Bronchial epithelial cell (primary cell): ENCODE data around the gene FER. TPM values are rescaled to one million over a fixed set of nuclear protein-coding genes. Genes with fewer than 3 reads are reported as not detected.

ENCODE experiments used
- DNase-seq: peaks from one replicate; pipeline ENCODE4 v3.0.0-alpha.2; 2010; ENCODE audit warnings: low read depth
- FAIRE-seq: peaks from 2 replicates; lab custom pipeline; 2011; peaks lifted over from hg19 to GRCh38; lab: Jason Lieb, UNC
- H3K27me3 ChIP-seq: 2 replicates; pipeline ENCODE4 v1.5.1; 2011; ENCODE audit warnings: low read length; ENCODE audit not compliant: control insufficient read depth, insufficient read depth
- H3K36me3 ChIP-seq: 2 replicates; pipeline ENCODE4 v1.5.1; 2011; ENCODE audit warnings: low read length; ENCODE audit not compliant: control insufficient read depth, insufficient read depth
- H3K4me3 ChIP-seq: 2 replicates; pipeline ENCODE4 v1.5.1; 2011; ENCODE audit warnings: mild to moderate bottlenecking, low read depth, low read length, control low read depth
- CTCF ChIP-seq: IDR thresholded peaks from 2 replicates; pipeline ENCODE4 v1.5.1; 2011; ENCODE audit warnings: mild to moderate bottlenecking, moderate library complexity, low read length, control low read depth, inconsistent platforms; ENCODE audit not compliant: insufficient read depth, severe bottlenecking
- total RNA-seq: library from RNA; depleted of rRNA; stranded (reverse); fragments of >200 nt; gene quantifications from 2 replicates; pipeline ENCODE4 v1.2.1, GENCODE V29; 2014

Gene FER
- total RNA-seq, 1 donor from 2014 or later = 23.7 TPM

- H3K36me3 ChIP-seq = peaks cover 2% of the 10 kb centered on the region
- DNase-seq (no peak), FAIRE-seq (no peak)
- no peak overlapping the region for H3K4me3 ChIP-seq
- H3K27me3 ChIP-seq = no peaks in the 10 kb centered on the region
- TF ChIP-seq CTCF = no peak
These were observed 49.7 kb downstream of the FER start for GRCh38 chr5:108797396-108797795.

GRCh38 chr5:108797986-108798385, 50.3 kb downstream of the FER start:
- H3K4me3 ChIP-seq = no peak overlapping the region
- peaks cover 2% of the 10 kb centered on the region for H3K36me3 ChIP-seq
- TF ChIP-seq CTCF = no peak
- no peaks in the 10 kb centered on the region for H3K27me3 ChIP-seq
- no peak for FAIRE-seq
- no peak for DNase-seq

- H3K36me3 ChIP-seq = peaks cover 2% of the 10 kb centered on the region
- TF ChIP-seq CTCF = no peak
- DNase-seq (peak; percentile 48), FAIRE-seq (no peak)
- no peak overlapping the region for H3K4me3 ChIP-seq
- no peaks in the 10 kb centered on the region for H3K27me3 ChIP-seq
These were observed 51.0 kb downstream of the FER start for GRCh38 chr5:108798513-108799265.

- Histone ChIP-seq H3K27me3 (no peaks in the 10 kb centered on the region), H3K36me3 (peaks cover 2% of the 10 kb centered on the region), H3K4me3 (no peak overlapping the region)
- FAIRE-seq (no peak), DNase-seq (no peak)
- no peak for TF ChIP-seq CTCF
These were observed 53.6 kb downstream of the FER start for GRCh38 chr5:108801301-108801700.

- DNase-seq (peak; percentile 94), FAIRE-seq (no peak)
- H3K4me3 ChIP-seq = no peak overlapping the region
- H3K36me3 ChIP-seq = no peaks in the 10 kb centered on the region
- H3K27me3 ChIP-seq = no peaks in the 10 kb centered on the region
- TF ChIP-seq CTCF = no peak
These were observed 54.1 kb downstream of the FER start for GRCh38 chr5:108801776-108802175.

GRCh38 chr5:108810717-108811116, 63.0 kb downstream of the FER start:
- FAIRE-seq (peak; percentile 50), DNase-seq (peak; percentile 52)
- no peaks in the 10 kb centered on the region for H3K27me3 ChIP-seq
- H3K4me3 ChIP-seq = no peak overlapping the region
- no peak for TF ChIP-seq CTCF
- H3K36me3 ChIP-seq = no peaks in the 10 kb centered on the region
